Endodermal cell (in vitro differentiated cells): ENCODE measurements around the gene LRRC9. TPM values are rescaled to one million over a fixed set of nuclear protein-coding genes. Genes with fewer than 3 reads are reported as not detected.

Source experiments
- DNase-seq: peaks from one replicate; pipeline ENCODE4 v3.0.0-alpha.2; 2017
- H3K27ac ChIP-seq: 2 replicates; pipeline ENCODE4 v1.5.1; 2013; ENCODE audit warnings: mild to moderate bottlenecking, low read depth, low read length, moderate library complexity
- H3K27me3 ChIP-seq: 2 replicates; pipeline ENCODE4 v1.6.1; 2013; ENCODE audit warnings: mild to moderate bottlenecking, low read length, moderate library complexity; ENCODE audit not compliant: insufficient read depth, control insufficient read depth, poor library complexity, severe bottlenecking
- H3K36me3 ChIP-seq: 2 replicates; pipeline ENCODE4 v1.7.0; 2013; ENCODE audit warnings: mild to moderate bottlenecking, low read length, moderate library complexity; ENCODE audit not compliant: control insufficient read depth, insufficient read depth
- H3K4me1 ChIP-seq: one replicate; pipeline ENCODE4 v1.7.0; 2013; ENCODE audit warnings: low read length; ENCODE audit not compliant: control insufficient read depth, insufficient read depth
- H3K4me3 ChIP-seq: 2 replicates; pipeline ENCODE4 v1.5.1; 2013; ENCODE audit warnings: mild to moderate bottlenecking, low read length, moderate library complexity
- H3K9ac ChIP-seq: 2 replicates; pipeline ENCODE4 v1.6.1; 2013; ENCODE audit warnings: mild to moderate bottlenecking, low read length, moderate library complexity; ENCODE audit not compliant: poor library complexity, severe bottlenecking; ENCODE audit errors: extremely low read depth
- H3K9me3 ChIP-seq: 2 replicates; pipeline ENCODE4 v1.6.1; 2013; ENCODE audit warnings: mild to moderate bottlenecking, low read length, moderate library complexity; ENCODE audit not compliant: control insufficient read depth
- H3K27ac Mint-ChIP-seq: 2 replicates; pipeline ENCODE4 v1.8.0; 2020; ENCODE audit warnings: mixed read lengths
- H3K27me3 Mint-ChIP-seq: 2 replicates; pipeline ENCODE4 v1.8.0; 2021; ENCODE audit warnings: mild to moderate bottlenecking, mixed read lengths; ENCODE audit not compliant: insufficient read depth
- H3K36me3 Mint-ChIP-seq: 2 replicates; pipeline ENCODE4 v1.8.0; 2020; ENCODE audit warnings: low read depth, mixed read lengths
- H3K4me1 Mint-ChIP-seq: 2 replicates; pipeline ENCODE4 v1.8.0; 2020; ENCODE audit warnings: mixed read lengths
- H3K4me3 Mint-ChIP-seq: 2 replicates; pipeline ENCODE4 v1.8.0; 2020; ENCODE audit warnings: mild to moderate bottlenecking, moderate library complexity, mixed read lengths
- H3K9me3 Mint-ChIP-seq: 2 replicates; pipeline ENCODE4 v1.8.0; 2020; ENCODE audit warnings: mild to moderate bottlenecking, mixed read lengths
- CTCF ChIP-seq: fragments of 200-600 bp; sonication (generic); conservative IDR thresholded peaks from 2 replicates; pipeline ENCODE4 v1.5.0; 2021; ENCODE audit warnings: antibody characterized with exemption, mild to moderate bottlenecking
- WGBS, 2 experiments: methylation state at CpG; one replicate each; pipeline versions ENCODE4 v1.1.5 to v1.1.7; 2013; ENCODE audit warnings: missing lambda C conversion rate in 2 of 2, mixed read lengths in 1 of 2; ENCODE audit not compliant: insufficient coverage in 1 of 2, insufficient read length in 1 of 2; 5-methylcytosine and 5-hydroxymethylcytosine counted together
- total RNA-seq, 2 donors: library from RNA; stranded (reverse); fragmentation: NEBNext Ultra II Directional in 1 of 2; extraction: Animal tissue kit (Norgen Biotek cat#: 25700) in 1 of 2; gene quantifications; 2 replicates in 1 of 2; 3 replicates in 1 of 2; pipeline ENCODE4 v1.2.1, GENCODE V29; 2021

Gene LRRC9
- total RNA-seq, 2 donors from 2014 or later = 3.0 to 3.5 TPM

DNA sequence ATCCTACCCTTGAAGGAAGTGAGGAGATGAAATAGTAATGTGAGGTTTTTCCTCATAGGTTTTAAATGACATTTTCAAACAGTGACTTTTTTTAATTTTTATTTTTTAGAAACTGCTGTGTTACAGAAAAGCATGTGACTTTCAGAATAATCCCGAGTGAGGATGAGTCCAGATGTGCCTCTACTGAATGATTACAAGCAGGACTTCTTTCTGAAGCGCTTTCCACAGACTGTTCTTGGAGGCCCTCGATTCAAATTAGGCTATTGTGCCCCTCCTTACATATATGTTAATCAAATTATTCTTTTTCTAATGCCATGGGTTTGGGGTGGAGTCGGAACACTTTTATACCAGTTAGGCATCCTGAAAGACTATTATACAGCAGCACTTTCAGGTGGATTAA lies 187.5 kb downstream of the LRRC9 start:
- no peaks in the 10 kb centered on the region for H3K9me3 Mint-ChIP-seq
- no peak overlapping the region for H3K4me3 Mint-ChIP-seq
- TF ChIP-seq CTCF = no peak
- WGBS, 2 experiments = 92 to 100% methylated on average over 1 to 4 of the region's 4 CpGs
- no peak for DNase-seq
- no peak overlapping the region for H3K27ac Mint-ChIP-seq
- Histone ChIP-seq H3K9ac (no peak overlapping the region), H3K9me3 (no peaks in the 10 kb centered on the region), H3K4me3 (no peak overlapping the region), H3K27ac (no peak overlapping the region), H3K4me1 (no peaks in the 10 kb centered on the region), H3K27me3 (no peaks in the 10 kb centered on the region), H3K36me3 (peaks cover 33% of the 10 kb centered on the region)
- H3K36me3 Mint-ChIP-seq = peaks cover 33% of the 10 kb centered on the region
- peaks cover 1% of the 10 kb centered on the region for H3K4me1 Mint-ChIP-seq
- H3K27me3 Mint-ChIP-seq = no peaks in the 10 kb centered on the region

DNA sequence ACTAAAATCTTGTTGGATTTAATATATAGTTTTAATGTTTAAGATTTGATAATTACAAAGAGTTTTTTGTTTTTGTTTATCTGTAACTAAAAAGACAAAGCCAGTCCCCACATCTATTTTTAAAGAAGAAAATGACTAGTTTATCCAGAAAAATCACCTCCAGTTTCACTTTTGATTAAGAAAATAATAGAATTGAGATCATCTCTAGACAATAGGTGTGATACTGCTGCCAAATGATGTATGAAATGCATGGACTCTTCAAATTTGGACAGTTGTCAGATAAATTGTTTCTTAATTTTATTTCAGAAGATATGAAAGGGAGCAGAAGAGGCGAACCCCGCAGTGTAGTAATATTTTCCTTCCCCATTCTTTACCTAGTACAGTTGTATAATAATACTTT lies 191.8 kb downstream of the LRRC9 start:
- Histone ChIP-seq H3K27ac (no peak overlapping the region), H3K4me3 (no peak overlapping the region), H3K9ac (no peak overlapping the region), H3K4me1 (no peaks in the 10 kb centered on the region), H3K36me3 (peaks cover 55% of the 10 kb centered on the region), H3K27me3 (no peaks in the 10 kb centered on the region), H3K9me3 (no peaks in the 10 kb centered on the region)
- H3K36me3 Mint-ChIP-seq = peaks cover 38% of the 10 kb centered on the region
- no peak overlapping the region for H3K27ac Mint-ChIP-seq
- DNase-seq = no peak
- H3K4me1 Mint-ChIP-seq = no peaks in the 10 kb centered on the region
- no peak for TF ChIP-seq CTCF
- no peaks in the 10 kb centered on the region for H3K27me3 Mint-ChIP-seq
- H3K9me3 Mint-ChIP-seq = no peaks in the 10 kb centered on the region
- H3K4me3 Mint-ChIP-seq = no peak overlapping the region
- WGBS, 2 experiments = no CpG with 5 or more reads among the region's 2 CpGs

Other genes starting within 250 kb of the LRRC9 start
- gene RTN1, start 49.4 kb upstream of the LRRC9 start, total RNA-seq = 1 to 10 TPM; 5.5 to 5.9 TPM
- 10 to 100 TPM; 61.1 to 74.3 TPM for gene PCNX4, start 171.8 kb downstream of the LRRC9 start, total RNA-seq
- gene DHRS7, start 245.3 kb downstream of the LRRC9 start, total RNA-seq = 10 to 100 TPM; 37.7 to 42.8 TPM